ENCODE data around the gene GBGT1.

GRCh38 chr9:133155156-133155555, 8.6 kb downstream of the GBGT1 start:
- no peak for TF ChIP-seq SMAD2 (IDR thresholded peaks at IDR 0.05; ENCODE audit: low read depth, low read length)
- TF ChIP-seq MTA3 (IDR thresholded peaks at IDR 0.05; ENCODE audit: borderline replicate concordance): no peak
- no peak for TF ChIP-seq CTCF (IDR thresholded peaks at IDR 0.05 in 2 of 3, conservative IDR thresholded peaks at IDR 0.05 in 1 of 3; ENCODE audit: insufficient read depth in 2 of 3, low read depth in 1 of 3, low read length in 3 of 3)
- TF ChIP-seq MYC (IDR thresholded peaks at IDR 0.05; ENCODE audit: low read depth, low read length): no peak
- no peak for TF ChIP-seq MYC (CRISPR knock-in tag; IDR thresholded peaks at IDR 0.05; ENCODE audit: borderline replicate concordance, low read depth)
- TF ChIP-seq ZKSCAN8 (CRISPR knock-in tag; IDR thresholded peaks at IDR 0.05): no peak
- no peak for TF ChIP-seq IRF2 (CRISPR knock-in tag; IDR thresholded peaks at IDR 0.05)
- TF ChIP-seq TCF7L2 (IDR thresholded peaks at IDR 0.05; ENCODE audit: low read depth, low read length): no peak
- TF ChIP-seq FOS (IDR thresholded peaks at IDR 0.05; ENCODE audit: extremely low read depth, insufficient read length): no peak
- TF ChIP-seq TAF1 (IDR thresholded peaks at IDR 0.05; ENCODE audit: control insufficient read depth, extremely low read depth, insufficient read depth, low read length, severe bottlenecking): no peak
- no peak for TF ChIP-seq BHLHE40 (IDR thresholded peaks at IDR 0.05; ENCODE audit: low read length)
- TF ChIP-seq TFAP4 (CRISPR knock-in tag; IDR thresholded peaks at IDR 0.05; ENCODE audit: borderline replicate concordance): no peak

Measured in K562 (cell line).